Measurements from ENCODE around the gene GGT7.

DNA sequence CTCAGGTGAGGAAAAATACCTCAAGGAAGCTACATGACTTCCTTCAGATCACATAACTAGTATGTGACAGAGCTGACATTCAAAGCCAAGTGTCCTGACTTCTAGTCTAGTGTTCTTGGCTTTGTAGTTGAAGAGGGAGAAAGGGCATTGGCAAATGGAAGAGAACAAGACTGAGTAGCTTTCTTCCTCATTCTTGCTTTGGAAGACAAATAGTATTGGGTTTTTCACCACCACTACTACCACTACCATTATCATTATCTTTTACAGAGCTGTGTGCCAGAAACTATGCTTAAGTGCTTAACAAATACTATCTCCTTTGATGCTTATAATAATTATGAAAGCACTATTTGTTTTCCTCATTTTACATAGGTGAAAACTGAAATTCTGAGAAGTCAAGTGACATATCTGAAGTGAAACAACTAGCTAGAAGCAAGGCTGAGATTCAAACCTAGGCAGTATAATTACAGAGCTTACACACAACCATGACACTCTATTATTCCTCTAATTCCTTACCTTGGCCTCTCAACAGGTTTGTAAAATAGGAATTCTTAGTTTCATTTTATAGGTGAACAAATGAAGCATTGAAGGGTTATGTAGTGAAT, 10.5 kb upstream of the GGT7 start:
- TF ChIP-seq, protein P1, sequence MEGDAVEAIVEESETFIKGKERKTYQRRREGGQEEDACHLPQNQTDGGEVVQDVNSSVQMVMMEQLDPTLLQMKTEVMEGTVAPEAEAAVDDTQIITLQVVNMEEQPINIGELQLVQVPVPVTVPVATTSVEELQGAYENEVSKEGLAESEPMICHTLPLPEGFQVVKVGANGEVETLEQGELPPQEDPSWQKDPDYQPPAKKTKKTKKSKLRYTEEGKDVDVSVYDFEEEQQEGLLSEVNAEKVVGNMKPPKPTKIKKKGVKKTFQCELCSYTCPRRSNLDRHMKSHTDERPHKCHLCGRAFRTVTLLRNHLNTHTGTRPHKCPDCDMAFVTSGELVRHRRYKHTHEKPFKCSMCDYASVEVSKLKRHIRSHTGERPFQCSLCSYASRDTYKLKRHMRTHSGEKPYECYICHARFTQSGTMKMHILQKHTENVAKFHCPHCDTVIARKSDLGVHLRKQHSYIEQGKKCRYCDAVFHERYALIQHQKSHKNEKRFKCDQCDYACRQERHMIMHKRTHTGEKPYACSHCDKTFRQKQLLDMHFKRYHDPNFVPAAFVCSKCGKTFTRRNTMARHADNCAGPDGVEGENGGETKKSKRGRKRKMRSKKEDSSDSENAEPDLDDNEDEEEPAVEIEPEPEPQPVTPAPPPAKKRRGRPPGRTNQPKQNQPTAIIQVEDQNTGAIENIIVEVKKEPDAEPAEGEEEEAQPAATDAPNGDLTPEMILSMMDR (IDR thresholded peaks at IDR 0.05), result no peak
- TF ChIP-seq POLR2A (IDR thresholded peaks at IDR 0.05) (no peak), EP300 (IDR thresholded peaks at IDR 0.05) (no peak), POLR2AphosphoS5 (IDR thresholded peaks at IDR 0.05) (no peak)
